ENCODE measurements around the gene CACNG4. TPM values are rescaled to one million over a fixed set of nuclear protein-coding genes. Genes with fewer than 3 reads are reported as not detected.

Gene CACNG4
- total and polyA plus RNA-seq, 11 donors: 0.08 to 0.88 (median 0.33) TPM; not detected in 8

- intact Hi-C loops (cut with DNase I): no loop called here
- DNase-seq (no peak), ATAC-seq (no peak)
- H3K36me3 ChIP-seq: no peaks in the 10 kb centered on the region
- no peaks in the 10 kb centered on the region for H3K9me3 ChIP-seq
- no peaks in the 10 kb centered on the region for H3K4me1 ChIP-seq
- WGBS, 4 donors: 75 to 91% (median 84%) methylated on average over 4 of the region's 4 CpGs
- H3K27me3 ChIP-seq: peaks cover 0 to 18% (median 6%) of the 10 kb centered on the region in 9 donors
- no peak overlapping the region for H3K27ac ChIP-seq
- no peak overlapping the region for H3K4me3 ChIP-seq
- TF ChIP-seq POLR2A (IDR thresholded peaks at IDR 0.05) (no peak), CTCF (IDR thresholded peaks at IDR 0.05) (no peak)
These were observed 12.9 kb upstream of the CACNG4 start for GRCh38 chr17:66951605-66951953.

- intact Hi-C loops (cut with DNase I): no loop called here
- peak in 3 of 4 donors; percentile 21 to 74 (median 36) for ATAC-seq
- 57 to 69% (median 58%) methylated on average over 6 to 10 of the region's 10 CpGs for WGBS, 4 donors
- Histone ChIP-seq H3K27me3 (peaks cover 0 to 13% (median 4%) of the 10 kb centered on the region in 9 donors), H3K4me1 (no peaks in the 10 kb centered on the region), H3K36me3 (no peaks in the 10 kb centered on the region), H3K9me3 (no peaks in the 10 kb centered on the region), H3K4me3 (no peak overlapping the region), H3K27ac (no peak overlapping the region)
- TF ChIP-seq CTCF (IDR thresholded peaks at IDR 0.05) (no peak), POLR2A (IDR thresholded peaks at IDR 0.05) (no peak)
- no peak for DNase-seq
These were observed 12.4 kb upstream of the CACNG4 start for GRCh38 chr17:66952031-66952524.

- Histone ChIP-seq H3K36me3 (no peaks in the 10 kb centered on the region), H3K27me3 (peaks cover 0 to 4% (median 0%) of the 10 kb centered on the region in 9 donors), H3K4me1 (no peaks in the 10 kb centered on the region), H3K9me3 (no peaks in the 10 kb centered on the region), H3K27ac (no peak overlapping the region), H3K4me3 (no peak overlapping the region)
- intact Hi-C loops (cut with DNase I): no loop called here
- ATAC-seq: no peak
- DNase-seq: no peak
- 69 to 81% (median 79%) methylated on average over 12 to 14 of the region's 14 CpGs for WGBS, 4 donors
- TF ChIP-seq POLR2A (IDR thresholded peaks at IDR 0.05): no peak
- TF ChIP-seq CTCF (IDR thresholded peaks at IDR 0.05): no peak
These were observed 11.6 kb upstream of the CACNG4 start for GRCh38 chr17:66952681-66953629.

GRCh38 chr17:66953630-66954020, 10.9 kb upstream of the CACNG4 start:
- H3K4me1 ChIP-seq: no peaks in the 10 kb centered on the region
- no peak overlapping the region for H3K27ac ChIP-seq
- ATAC-seq (no peak), DNase-seq (no peak)
- H3K27me3 ChIP-seq: no peaks in the 10 kb centered on the region
- 29 to 43% (median 38%) methylated on average over 7 of the region's 7 CpGs for WGBS, 4 donors
- no peak overlapping the region for H3K4me3 ChIP-seq
- no peaks in the 10 kb centered on the region for H3K36me3 ChIP-seq
- no peaks in the 10 kb centered on the region for H3K9me3 ChIP-seq
- TF ChIP-seq CTCF (IDR thresholded peaks at IDR 0.05): no peak
- no peak for TF ChIP-seq POLR2A (IDR thresholded peaks at IDR 0.05)
- intact Hi-C loops (cut with DNase I): no loop called here

All from heart left ventricle (tissue), 16 donors.